WTC11 (cell line): Measurements from ENCODE around the gene ABHD17C. TPM values are rescaled to one million over a fixed set of nuclear protein-coding genes. Genes with fewer than 3 reads are reported as not detected.

ENCODE experiments used
- ATAC-seq: fragments of 200-7000 bp; cut with Tn5 transposase; 2 replicates; pipeline ENCODE4 v1.10.0; 2021; ENCODE audit warnings: mild to moderate bottlenecking, moderate library complexity
- CTCF ChIA-PET: fragments of 300-600 bp; sonication (Branson Sonifier 250); formaldehyde crosslinking; loops from one replicate; lab custom pipeline; 2021; ENCODE audit warnings: antibody characterized with exemption; lab: Charles Lee
- POLR2A ChIA-PET: fragments of 350-600 bp; sonication (Branson Sonifier 250); formaldehyde crosslinking; loops from one replicate; lab custom pipeline; 2021; ENCODE audit warnings: antibody characterized with exemption; lab: Charles Lee
- DNase-seq: peaks from one replicate; pipeline ENCODE4 v3.0.0; 2021; ENCODE audit warnings: low spot score
- H3K27ac Mint-ChIP-seq: 2 replicates; pipeline ENCODE4 v1.8.0; 2021; ENCODE audit warnings: mixed read lengths
- H3K27me3 Mint-ChIP-seq: 2 replicates; pipeline ENCODE4 v1.8.0; 2021; ENCODE audit warnings: low read depth, mild to moderate bottlenecking, moderate library complexity, mixed read lengths
- H3K36me3 Mint-ChIP-seq: 2 replicates; pipeline ENCODE4 v1.8.0; 2021; ENCODE audit warnings: mixed read lengths
- H3K4me1 Mint-ChIP-seq: 2 replicates; pipeline ENCODE4 v1.8.0; 2022; ENCODE audit warnings: mixed read lengths
- H3K4me3 Mint-ChIP-seq: 2 replicates; pipeline ENCODE4 v1.8.0; 2021; ENCODE audit warnings: mild to moderate bottlenecking, moderate library complexity, mixed read lengths
- H3K9me3 Mint-ChIP-seq: 2 replicates; pipeline ENCODE4 v1.8.0; 2021; ENCODE audit warnings: mixed read lengths
- ATF1 ChIP-seq: sonication (generic); formaldehyde crosslinking; IDR thresholded peaks from 2 replicates; pipeline ENCODE4 v1.8.1; 2023; ENCODE audit warnings: mild to moderate bottlenecking, moderate library complexity, missing genetic modification reagents
- ESRRA ChIP-seq: sonication (generic); formaldehyde crosslinking; IDR thresholded peaks from 2 replicates; pipeline ENCODE4 v1.8.1; 2022; ENCODE audit warnings: mild to moderate bottlenecking, missing genetic modification reagents, borderline replicate concordance
- GABPB1 ChIP-seq: sonication (generic); formaldehyde crosslinking; IDR thresholded peaks from 2 replicates; pipeline ENCODE4 v1.8.1; 2023; ENCODE audit warnings: mild to moderate bottlenecking, missing genetic modification reagents
- HMGA2 ChIP-seq: fragments of 250-450 bp; sonication (Bioruptor Pico); IDR thresholded peaks from 2 replicates; pipeline ENCODE4 v1.4.0; 2021; ENCODE audit warnings: mild to moderate bottlenecking, moderate library complexity
- MXD4 ChIP-seq: fragments of 250-450 bp; sonication (Bioruptor Pico); IDR thresholded peaks from 2 replicates; pipeline ENCODE4 v1.8.0; 2021; ENCODE audit warnings: mild to moderate bottlenecking, moderate library complexity, borderline replicate concordance
- NFE2L1 ChIP-seq: sonication (generic); formaldehyde crosslinking; IDR thresholded peaks from 2 replicates; pipeline ENCODE4 v1.8.1; 2023; ENCODE audit warnings: missing genetic modification reagents
- NR1H2 ChIP-seq: sonication (generic); formaldehyde crosslinking; IDR thresholded peaks from 2 replicates; pipeline ENCODE4 v1.9.0; 2021; ENCODE audit warnings: mild to moderate bottlenecking, moderate library complexity, missing genetic modification reagents
- NR2C2 ChIP-seq: sonication (generic); formaldehyde crosslinking; IDR thresholded peaks from 2 replicates; pipeline ENCODE4 v1.8.0; 2022; ENCODE audit warnings: mild to moderate bottlenecking, missing genetic modification reagents
- OVOL2 ChIP-seq: fragments of 250-450 bp; sonication (Bioruptor Pico); IDR thresholded peaks from 2 replicates; pipeline ENCODE4 v1.9.0; 2021; ENCODE audit warnings: mild to moderate bottlenecking, borderline replicate concordance
- SMAD3 ChIP-seq: sonication (generic); formaldehyde crosslinking; IDR thresholded peaks from 2 replicates; pipeline ENCODE4 v1.8.0; 2022; ENCODE audit warnings: missing genetic modification reagents, mild to moderate bottlenecking, borderline replicate concordance
- SOX15 ChIP-seq: fragments of 250-450 bp; sonication (Bioruptor Pico); IDR thresholded peaks from 2 replicates; pipeline ENCODE4 v1.9.0; 2021; ENCODE audit warnings: mild to moderate bottlenecking
- ZBTB21 ChIP-seq: sonication (generic); formaldehyde crosslinking; IDR thresholded peaks from 2 replicates; pipeline ENCODE4 v1.8.1; 2023; ENCODE audit warnings: mild to moderate bottlenecking, missing genetic modification reagents, borderline replicate concordance
- ZNF317 ChIP-seq: sonication (generic); formaldehyde crosslinking; IDR thresholded peaks from 2 replicates; pipeline ENCODE4 v1.8.1; 2023; ENCODE audit warnings: low read depth, mild to moderate bottlenecking, moderate library complexity, missing genetic modification reagents, borderline replicate concordance
- ZNF396 ChIP-seq: fragments of 250-450 bp; sonication (Bioruptor Pico); IDR thresholded peaks from 2 replicates; pipeline ENCODE4 v1.8.0; 2021; ENCODE audit warnings: mild to moderate bottlenecking, moderate library complexity, borderline replicate concordance
- ZNF671 ChIP-seq: fragments of 250-450 bp; sonication (Bioruptor Pico); IDR thresholded peaks from 2 replicates; pipeline ENCODE4 v1.8.0; 2021; ENCODE audit warnings: mild to moderate bottlenecking
- total RNA-seq: library from RNA; stranded (reverse); gene quantifications from 3 replicates; pipeline ENCODE4 v1.2.3, GENCODE V29; 2021
- TF ChIP-seq, protein P1 (sequence below): sonication (generic); formaldehyde crosslinking; IDR thresholded peaks from 2 replicates; pipeline ENCODE4 v1.8.0; 2023; ENCODE audit warnings: mild to moderate bottlenecking, missing genetic modification reagents
- TF ChIP-seq, protein P2 (sequence below): sonication (generic); formaldehyde crosslinking; conservative IDR thresholded peaks from 2 replicates; pipeline ENCODE4 v1.8.1; 2023; ENCODE audit warnings: mild to moderate bottlenecking, low read depth, missing genetic modification reagents, moderate library complexity
- TF ChIP-seq, protein P3 (sequence below): sonication (generic); formaldehyde crosslinking; IDR thresholded peaks from 2 replicates; pipeline ENCODE4 v1.8.0; 2022; ENCODE audit warnings: mild to moderate bottlenecking, missing genetic modification reagents
- TF ChIP-seq, protein P4 (sequence below): sonication (generic); formaldehyde crosslinking; IDR thresholded peaks from 2 replicates; pipeline ENCODE4 v1.8.1; 2022; ENCODE audit warnings: mild to moderate bottlenecking, moderate library complexity, missing genetic modification reagents
- TF ChIP-seq, protein P5 (sequence below): sonication (generic); formaldehyde crosslinking; IDR thresholded peaks from 2 replicates; pipeline ENCODE4 v1.8.1; 2023; ENCODE audit warnings: mild to moderate bottlenecking, missing genetic modification reagents, borderline replicate concordance
- TF ChIP-seq, protein P6 (sequence below): sonication (generic); formaldehyde crosslinking; IDR thresholded peaks from 2 replicates; pipeline ENCODE4 v1.8.0; 2022; ENCODE audit warnings: mild to moderate bottlenecking, missing genetic modification reagents

The ABHD17C gene
- total RNA-seq, 1 experiment from 2014 or later, result 29.0 TPM

DNA sequence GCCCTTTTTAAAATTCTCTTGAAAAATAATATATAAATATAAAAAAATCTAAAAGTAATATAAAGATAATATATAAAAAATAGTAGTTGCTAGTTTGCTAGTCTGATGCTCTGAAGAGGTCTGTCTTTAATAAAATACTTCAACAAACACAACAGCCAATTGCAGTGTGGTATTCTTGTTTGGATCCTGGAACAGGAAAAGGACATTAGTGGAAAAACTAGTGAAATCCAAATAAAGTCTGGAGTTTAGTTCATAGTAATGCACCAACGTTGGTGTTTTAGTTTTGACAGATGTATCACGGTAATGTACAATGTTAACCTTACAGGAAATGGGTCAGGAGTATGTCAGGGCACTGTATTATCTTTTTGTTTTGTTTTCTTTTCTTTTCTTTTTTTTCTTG is 58.1 kb downstream of the ABHD17C start:
- Mint-ChIP-seq H3K9me3 (no peaks in the 10 kb centered on the region), H3K27me3 (no peaks in the 10 kb centered on the region), H3K27ac (no peak overlapping the region), H3K4me1 (peaks cover 24% of the 10 kb centered on the region), H3K36me3 (peaks cover 10% of the 10 kb centered on the region), H3K4me3 (no peak overlapping the region)
- ChIA-PET POLR2A (no interaction called here), CTCF (no interaction called here)
- no peak for DNase-seq
- ATAC-seq, result no peak
- no peak for TF ChIP-seq ZNF396 (CRISPR knock-in tag)
- TF ChIP-seq HMGA2, result peak; percentile 30; the same call in 1 of the 2 replicates

DNA sequence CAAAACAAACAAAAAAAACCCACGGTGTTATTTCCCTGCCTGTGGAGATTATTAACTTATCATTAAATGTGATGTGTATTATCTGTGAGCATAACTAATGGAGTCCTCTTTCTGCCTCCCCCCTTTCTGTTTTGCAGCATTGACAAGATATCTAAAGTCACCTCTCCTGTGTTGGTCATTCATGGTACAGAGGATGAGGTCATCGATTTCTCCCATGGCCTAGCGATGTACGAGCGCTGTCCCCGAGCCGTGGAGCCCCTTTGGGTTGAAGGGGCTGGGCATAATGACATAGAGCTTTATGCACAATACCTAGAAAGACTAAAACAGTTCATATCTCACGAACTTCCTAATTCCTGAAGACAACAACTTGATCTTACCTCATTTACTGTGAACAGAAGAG is 58.9 kb downstream of the ABHD17C start:
- CTCF ChIA-PET, result interaction anchor here (0.9 kb wide), 2 partner anchors 94 to 241 kb away, joined by 3 read pairs; no protein-coding TSS in a partner anchor
- no peak for ATAC-seq
- peaks cover 10% of the 10 kb centered on the region for H3K36me3 Mint-ChIP-seq
- peaks cover 20% of the 10 kb centered on the region for H3K4me1 Mint-ChIP-seq
- no peak overlapping the region for H3K4me3 Mint-ChIP-seq
- no peak for TF ChIP-seq GABPB1 (CRISPR knock-in tag)
- no peak for TF ChIP-seq ESRRA (CRISPR knock-in tag)
- no peak for TF ChIP-seq ZBTB21 (CRISPR knock-in tag)
- no peak for TF ChIP-seq SOX15 (CRISPR knock-in tag)
- TF ChIP-seq, protein P1, sequence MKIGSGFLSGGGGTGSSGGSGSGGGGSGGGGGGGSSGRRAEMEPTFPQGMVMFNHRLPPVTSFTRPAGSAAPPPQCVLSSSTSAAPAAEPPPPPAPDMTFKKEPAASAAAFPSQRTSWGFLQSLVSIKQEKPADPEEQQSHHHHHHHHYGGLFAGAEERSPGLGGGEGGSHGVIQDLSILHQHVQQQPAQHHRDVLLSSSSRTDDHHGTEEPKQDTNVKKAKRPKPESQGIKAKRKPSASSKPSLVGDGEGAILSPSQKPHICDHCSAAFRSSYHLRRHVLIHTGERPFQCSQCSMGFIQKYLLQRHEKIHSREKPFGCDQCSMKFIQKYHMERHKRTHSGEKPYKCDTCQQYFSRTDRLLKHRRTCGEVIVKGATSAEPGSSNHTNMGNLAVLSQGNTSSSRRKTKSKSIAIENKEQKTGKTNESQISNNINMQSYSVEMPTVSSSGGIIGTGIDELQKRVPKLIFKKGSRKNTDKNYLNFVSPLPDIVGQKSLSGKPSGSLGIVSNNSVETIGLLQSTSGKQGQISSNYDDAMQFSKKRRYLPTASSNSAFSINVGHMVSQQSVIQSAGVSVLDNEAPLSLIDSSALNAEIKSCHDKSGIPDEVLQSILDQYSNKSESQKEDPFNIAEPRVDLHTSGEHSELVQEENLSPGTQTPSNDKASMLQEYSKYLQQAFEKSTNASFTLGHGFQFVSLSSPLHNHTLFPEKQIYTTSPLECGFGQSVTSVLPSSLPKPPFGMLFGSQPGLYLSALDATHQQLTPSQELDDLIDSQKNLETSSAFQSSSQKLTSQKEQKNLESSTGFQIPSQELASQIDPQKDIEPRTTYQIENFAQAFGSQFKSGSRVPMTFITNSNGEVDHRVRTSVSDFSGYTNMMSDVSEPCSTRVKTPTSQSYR (CRISPR knock-in tag), result no peak
- TF ChIP-seq ATF1 (CRISPR knock-in tag), result no peak
- no peak for TF ChIP-seq NR2C2 (CRISPR knock-in tag)
- no peak for TF ChIP-seq SMAD3 (CRISPR knock-in tag)
- no peak for TF ChIP-seq ZNF317 (CRISPR knock-in tag)
- TF ChIP-seq NFE2L1 (CRISPR knock-in tag), result no peak
- TF ChIP-seq, protein P2, sequence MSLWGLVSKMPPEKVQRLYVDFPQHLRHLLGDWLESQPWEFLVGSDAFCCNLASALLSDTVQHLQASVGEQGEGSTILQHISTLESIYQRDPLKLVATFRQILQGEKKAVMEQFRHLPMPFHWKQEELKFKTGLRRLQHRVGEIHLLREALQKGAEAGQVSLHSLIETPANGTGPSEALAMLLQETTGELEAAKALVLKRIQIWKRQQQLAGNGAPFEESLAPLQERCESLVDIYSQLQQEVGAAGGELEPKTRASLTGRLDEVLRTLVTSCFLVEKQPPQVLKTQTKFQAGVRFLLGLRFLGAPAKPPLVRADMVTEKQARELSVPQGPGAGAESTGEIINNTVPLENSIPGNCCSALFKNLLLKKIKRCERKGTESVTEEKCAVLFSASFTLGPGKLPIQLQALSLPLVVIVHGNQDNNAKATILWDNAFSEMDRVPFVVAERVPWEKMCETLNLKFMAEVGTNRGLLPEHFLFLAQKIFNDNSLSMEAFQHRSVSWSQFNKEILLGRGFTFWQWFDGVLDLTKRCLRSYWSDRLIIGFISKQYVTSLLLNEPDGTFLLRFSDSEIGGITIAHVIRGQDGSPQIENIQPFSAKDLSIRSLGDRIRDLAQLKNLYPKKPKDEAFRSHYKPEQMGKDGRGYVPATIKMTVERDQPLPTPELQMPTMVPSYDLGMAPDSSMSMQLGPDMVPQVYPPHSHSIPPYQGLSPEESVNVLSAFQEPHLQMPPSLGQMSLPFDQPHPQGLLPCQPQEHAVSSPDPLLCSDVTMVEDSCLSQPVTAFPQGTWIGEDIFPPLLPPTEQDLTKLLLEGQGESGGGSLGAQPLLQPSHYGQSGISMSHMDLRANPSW (CRISPR knock-in tag), result no peak
- TF ChIP-seq, protein P3, sequence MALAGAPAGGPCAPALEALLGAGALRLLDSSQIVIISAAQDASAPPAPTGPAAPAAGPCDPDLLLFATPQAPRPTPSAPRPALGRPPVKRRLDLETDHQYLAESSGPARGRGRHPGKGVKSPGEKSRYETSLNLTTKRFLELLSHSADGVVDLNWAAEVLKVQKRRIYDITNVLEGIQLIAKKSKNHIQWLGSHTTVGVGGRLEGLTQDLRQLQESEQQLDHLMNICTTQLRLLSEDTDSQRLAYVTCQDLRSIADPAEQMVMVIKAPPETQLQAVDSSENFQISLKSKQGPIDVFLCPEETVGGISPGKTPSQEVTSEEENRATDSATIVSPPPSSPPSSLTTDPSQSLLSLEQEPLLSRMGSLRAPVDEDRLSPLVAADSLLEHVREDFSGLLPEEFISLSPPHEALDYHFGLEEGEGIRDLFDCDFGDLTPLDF (CRISPR knock-in tag), result no peak
- TF ChIP-seq ZNF671, result no peak
- TF ChIP-seq, protein P4, sequence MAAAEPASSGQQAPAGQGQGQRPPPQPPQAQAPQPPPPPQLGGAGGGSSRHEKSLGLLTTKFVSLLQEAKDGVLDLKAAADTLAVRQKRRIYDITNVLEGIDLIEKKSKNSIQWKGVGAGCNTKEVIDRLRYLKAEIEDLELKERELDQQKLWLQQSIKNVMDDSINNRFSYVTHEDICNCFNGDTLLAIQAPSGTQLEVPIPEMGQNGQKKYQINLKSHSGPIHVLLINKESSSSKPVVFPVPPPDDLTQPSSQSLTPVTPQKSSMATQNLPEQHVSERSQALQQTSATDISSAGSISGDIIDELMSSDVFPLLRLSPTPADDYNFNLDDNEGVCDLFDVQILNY, result no peak
- TF ChIP-seq OVOL2 (CRISPR knock-in tag), result no peak
- TF ChIP-seq, protein P5, sequence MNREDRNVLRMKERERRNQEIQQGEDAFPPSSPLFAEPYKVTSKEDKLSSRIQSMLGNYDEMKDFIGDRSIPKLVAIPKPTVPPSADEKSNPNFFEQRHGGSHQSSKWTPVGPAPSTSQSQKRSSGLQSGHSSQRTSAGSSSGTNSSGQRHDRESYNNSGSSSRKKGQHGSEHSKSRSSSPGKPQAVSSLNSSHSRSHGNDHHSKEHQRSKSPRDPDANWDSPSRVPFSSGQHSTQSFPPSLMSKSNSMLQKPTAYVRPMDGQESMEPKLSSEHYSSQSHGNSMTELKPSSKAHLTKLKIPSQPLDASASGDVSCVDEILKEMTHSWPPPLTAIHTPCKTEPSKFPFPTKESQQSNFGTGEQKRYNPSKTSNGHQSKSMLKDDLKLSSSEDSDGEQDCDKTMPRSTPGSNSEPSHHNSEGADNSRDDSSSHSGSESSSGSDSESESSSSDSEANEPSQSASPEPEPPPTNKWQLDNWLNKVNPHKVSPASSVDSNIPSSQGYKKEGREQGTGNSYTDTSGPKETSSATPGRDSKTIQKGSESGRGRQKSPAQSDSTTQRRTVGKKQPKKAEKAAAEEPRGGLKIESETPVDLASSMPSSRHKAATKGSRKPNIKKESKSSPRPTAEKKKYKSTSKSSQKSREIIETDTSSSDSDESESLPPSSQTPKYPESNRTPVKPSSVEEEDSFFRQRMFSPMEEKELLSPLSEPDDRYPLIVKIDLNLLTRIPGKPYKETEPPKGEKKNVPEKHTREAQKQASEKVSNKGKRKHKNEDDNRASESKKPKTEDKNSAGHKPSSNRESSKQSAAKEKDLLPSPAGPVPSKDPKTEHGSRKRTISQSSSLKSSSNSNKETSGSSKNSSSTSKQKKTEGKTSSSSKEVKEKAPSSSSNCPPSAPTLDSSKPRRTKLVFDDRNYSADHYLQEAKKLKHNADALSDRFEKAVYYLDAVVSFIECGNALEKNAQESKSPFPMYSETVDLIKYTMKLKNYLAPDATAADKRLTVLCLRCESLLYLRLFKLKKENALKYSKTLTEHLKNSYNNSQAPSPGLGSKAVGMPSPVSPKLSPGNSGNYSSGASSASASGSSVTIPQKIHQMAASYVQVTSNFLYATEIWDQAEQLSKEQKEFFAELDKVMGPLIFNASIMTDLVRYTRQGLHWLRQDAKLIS, result no peak
- no peak for TF ChIP-seq NR1H2
- TF ChIP-seq MXD4 (CRISPR knock-in tag), result no peak
- TF ChIP-seq, protein P6, sequence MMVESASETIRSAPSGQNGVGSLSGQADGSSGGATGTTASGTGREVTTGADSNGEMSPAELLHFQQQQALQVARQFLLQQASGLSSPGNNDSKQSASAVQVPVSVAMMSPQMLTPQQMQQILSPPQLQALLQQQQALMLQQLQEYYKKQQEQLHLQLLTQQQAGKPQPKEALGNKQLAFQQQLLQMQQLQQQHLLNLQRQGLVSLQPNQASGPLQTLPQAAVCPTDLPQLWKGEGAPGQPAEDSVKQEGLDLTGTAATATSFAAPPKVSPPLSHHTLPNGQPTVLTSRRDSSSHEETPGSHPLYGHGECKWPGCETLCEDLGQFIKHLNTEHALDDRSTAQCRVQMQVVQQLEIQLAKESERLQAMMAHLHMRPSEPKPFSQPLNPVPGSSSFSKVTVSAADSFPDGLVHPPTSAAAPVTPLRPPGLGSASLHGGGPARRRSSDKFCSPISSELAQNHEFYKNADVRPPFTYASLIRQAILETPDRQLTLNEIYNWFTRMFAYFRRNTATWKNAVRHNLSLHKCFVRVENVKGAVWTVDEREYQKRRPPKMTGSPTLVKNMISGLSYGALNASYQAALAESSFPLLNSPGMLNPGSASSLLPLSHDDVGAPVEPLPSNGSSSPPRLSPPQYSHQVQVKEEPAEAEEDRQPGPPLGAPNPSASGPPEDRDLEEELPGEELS (CRISPR knock-in tag), result no peak
- no peaks in the 10 kb centered on the region for H3K27me3 Mint-ChIP-seq
- H3K27ac Mint-ChIP-seq, result no peak overlapping the region; the same call in 1 of the 2 replicates
- POLR2A ChIA-PET, result no interaction called here
- no peaks in the 10 kb centered on the region for H3K9me3 Mint-ChIP-seq
- DNase-seq, result no peak
